Fibroblast of pulmonary artery (primary cell): ENCODE data around the gene FLYWCH1.

ENCODE experiments used
- DNase-seq: peaks from one replicate; pipeline ENCODE4 v3.0.0-alpha.2; 2010; ENCODE audit warnings: low read depth
- H3K4me3 ChIP-seq: replicated peaks from 2 replicates; pipeline ENCODE4 v1.5.1; 2011; ENCODE audit warnings: low read depth, mild to moderate bottlenecking, control low read depth, low read length, moderate library complexity
- CTCF ChIP-seq: IDR thresholded peaks from 2 replicates; pipeline ENCODE4 v1.5.1; 2011; ENCODE audit warnings: mild to moderate bottlenecking, control low read depth, low read length, inconsistent platforms; ENCODE audit errors: missing control alignments

FLYWCH1 gene

GRCh38 chr16:2946649-2947048, 34.9 kb downstream of the FLYWCH1 start:
- TF ChIP-seq CTCF = no peak
- no peak overlapping the region for H3K4me3 ChIP-seq
- DNase-seq = no peak

GRCh38 chr16:2948807-2949704, 37.3 kb downstream of the FLYWCH1 start:
- no peak overlapping the region for H3K4me3 ChIP-seq
- no peak for DNase-seq
- no peak for TF ChIP-seq CTCF

GRCh38 chr16:2949705-2950352, 38.1 kb downstream of the FLYWCH1 start:
- no peak for TF ChIP-seq CTCF
- no peak for DNase-seq
- H3K4me3 ChIP-seq = no peak overlapping the region

- H3K4me3 ChIP-seq = no peak overlapping the region
- DNase-seq = no peak
- TF ChIP-seq CTCF = no peak
Measured at GRCh38 chr16:2950353-2950724, 38.6 kb downstream of the FLYWCH1 start.

- TF ChIP-seq CTCF = no peak
- DNase-seq = no peak
- no peak overlapping the region for H3K4me3 ChIP-seq
Measured at GRCh38 chr16:2950773-2951172, 39.0 kb downstream of the FLYWCH1 start.

GRCh38 chr16:2952679-2953078, 40.9 kb downstream of the FLYWCH1 start:
- no peak for DNase-seq
- no peak overlapping the region for H3K4me3 ChIP-seq
- no peak for TF ChIP-seq CTCF
